SK-N-SH (cell line): ENCODE results near the gene PDPK1.

ENCODE experiments used
- EP300 ChIP-seq, 2 experiments: IDR thresholded peaks; 2 replicates each; pipeline versions ENCODE4 v1.4.0 to v1.6.1; 2012; ENCODE audit warnings: borderline replicate concordance in 1 of 2, low read depth in 1 of 2, low read length in 1 of 2
- GABPA ChIP-seq: IDR thresholded peaks from 2 replicates; pipeline ENCODE4 v1.4.0; 2012; ENCODE audit warnings: low read depth, mild to moderate bottlenecking
- GATA2 ChIP-seq: sonication (generic); formaldehyde crosslinking; IDR thresholded peaks from 2 replicates; pipeline ENCODE4 v1.5.0; 2020; ENCODE audit warnings: mild to moderate bottlenecking, missing genetic modification reagents
- JUND ChIP-seq: IDR thresholded peaks from 2 replicates; pipeline ENCODE4 v1.4.0; 2012
- MXI1 ChIP-seq: IDR thresholded peaks from 2 replicates; pipeline ENCODE4 v1.6.1; 2012; ENCODE audit warnings: mild to moderate bottlenecking, low read depth, low read length, improper control_type of control experiment
- POLR2AphosphoS5 ChIP-seq: IDR thresholded peaks from 2 replicates; pipeline ENCODE4 v1.6.1; 2012; ENCODE audit warnings: low read depth, low read length
- SIN3A ChIP-seq: IDR thresholded peaks from 2 replicates; pipeline ENCODE4 v1.6.1; 2012; ENCODE audit warnings: low read depth, mild to moderate bottlenecking, low read length, moderate library complexity, borderline replicate concordance
- TAF1 ChIP-seq: IDR thresholded peaks from 2 replicates; pipeline ENCODE4 v1.6.1; 2012; ENCODE audit warnings: low read depth, mild to moderate bottlenecking, low read length, moderate library complexity, borderline replicate concordance
- TEAD4 ChIP-seq: IDR thresholded peaks from 2 replicates; pipeline ENCODE4 v1.4.0; 2012; ENCODE audit warnings: mild to moderate bottlenecking, borderline replicate concordance; ENCODE audit not compliant: insufficient read depth
- YY1 ChIP-seq: IDR thresholded peaks from 2 replicates; pipeline ENCODE4 v1.4.0; 2012; ENCODE audit warnings: low read depth, mild to moderate bottlenecking
- TF ChIP-seq, protein P1 (sequence below): fragments of 200-600 bp; sonication (generic); IDR thresholded peaks from 2 replicates; pipeline ENCODE4 v1.6.1; 2017; ENCODE audit warnings: antibody characterized with exemption, mild to moderate bottlenecking, moderate library complexity
- TF ChIP-seq, protein P2 (sequence below): IDR thresholded peaks from 2 replicates; pipeline ENCODE4 v1.4.0; 2012; ENCODE audit warnings: low read depth, borderline replicate concordance
- TF ChIP-seq, protein P3 (sequence below): IDR thresholded peaks from 2 replicates; pipeline ENCODE4 v1.4.0; 2012; ENCODE audit warnings: low read depth, borderline replicate concordance
- TF ChIP-seq, protein P4 (sequence below): IDR thresholded peaks from 2 replicates; pipeline ENCODE4 v1.4.0; 2012; ENCODE audit warnings: low read depth

DNA sequence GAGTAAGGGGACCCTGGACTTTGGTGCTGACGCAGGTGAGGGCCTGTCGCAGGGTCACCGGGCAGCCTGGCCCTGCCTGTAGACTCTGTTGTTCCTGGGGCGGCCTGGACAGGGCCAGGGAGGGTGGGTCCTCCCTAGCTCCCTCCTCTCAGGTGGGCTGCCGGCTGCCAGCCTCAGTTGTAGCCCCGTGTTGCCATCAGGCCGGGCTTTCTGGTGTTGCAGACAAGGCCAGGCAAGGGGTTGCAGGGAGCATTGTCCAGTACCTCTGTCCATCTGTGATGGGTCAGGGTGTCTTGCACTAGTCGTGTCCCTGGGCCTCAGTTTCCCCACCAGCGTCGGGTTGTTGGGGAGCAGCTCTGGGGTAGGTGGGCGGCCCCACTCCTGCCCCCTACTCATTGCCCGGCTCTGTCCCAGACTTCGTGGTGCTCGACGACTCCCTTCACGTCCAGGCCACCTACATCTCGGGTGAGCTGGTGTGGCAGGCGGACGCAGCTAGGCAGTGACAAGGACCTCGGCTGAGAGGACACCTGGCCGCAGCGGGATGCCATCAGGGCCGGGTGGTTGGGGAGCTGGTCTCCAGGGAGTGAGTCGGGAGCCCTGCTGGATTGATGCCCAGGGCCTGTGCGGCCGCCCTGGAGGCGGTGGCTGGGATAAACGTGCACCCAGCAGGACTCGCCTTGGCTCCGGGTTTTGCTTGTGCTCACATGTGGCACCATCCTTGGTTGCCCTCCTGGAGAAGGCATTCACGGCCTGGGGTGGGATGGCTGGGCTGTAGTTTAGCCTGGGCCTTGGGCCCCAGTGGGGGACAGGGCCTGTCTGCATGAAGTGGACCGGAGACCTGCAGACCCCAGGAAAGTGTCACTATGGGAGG is 8.5 kb upstream of the PDPK1 start:
- TF ChIP-seq, protein P1, sequence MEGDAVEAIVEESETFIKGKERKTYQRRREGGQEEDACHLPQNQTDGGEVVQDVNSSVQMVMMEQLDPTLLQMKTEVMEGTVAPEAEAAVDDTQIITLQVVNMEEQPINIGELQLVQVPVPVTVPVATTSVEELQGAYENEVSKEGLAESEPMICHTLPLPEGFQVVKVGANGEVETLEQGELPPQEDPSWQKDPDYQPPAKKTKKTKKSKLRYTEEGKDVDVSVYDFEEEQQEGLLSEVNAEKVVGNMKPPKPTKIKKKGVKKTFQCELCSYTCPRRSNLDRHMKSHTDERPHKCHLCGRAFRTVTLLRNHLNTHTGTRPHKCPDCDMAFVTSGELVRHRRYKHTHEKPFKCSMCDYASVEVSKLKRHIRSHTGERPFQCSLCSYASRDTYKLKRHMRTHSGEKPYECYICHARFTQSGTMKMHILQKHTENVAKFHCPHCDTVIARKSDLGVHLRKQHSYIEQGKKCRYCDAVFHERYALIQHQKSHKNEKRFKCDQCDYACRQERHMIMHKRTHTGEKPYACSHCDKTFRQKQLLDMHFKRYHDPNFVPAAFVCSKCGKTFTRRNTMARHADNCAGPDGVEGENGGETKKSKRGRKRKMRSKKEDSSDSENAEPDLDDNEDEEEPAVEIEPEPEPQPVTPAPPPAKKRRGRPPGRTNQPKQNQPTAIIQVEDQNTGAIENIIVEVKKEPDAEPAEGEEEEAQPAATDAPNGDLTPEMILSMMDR = no peak
- TF ChIP-seq SIN3A (no peak), GATA2 (CRISPR knock-in tag) (no peak), POLR2AphosphoS5 (no peak), GABPA (no peak), TEAD4 (no peak), JUND (no peak), YY1 (no peak), MXI1 (no peak), TAF1 (no peak), EP300 (IDR thresholded peaks at IDR 0.05; ENCODE audit: borderline replicate concordance in 1 of 2, low read depth in 1 of 2, low read length in 1 of 2) (no peak)
- TF ChIP-seq, protein P2, sequence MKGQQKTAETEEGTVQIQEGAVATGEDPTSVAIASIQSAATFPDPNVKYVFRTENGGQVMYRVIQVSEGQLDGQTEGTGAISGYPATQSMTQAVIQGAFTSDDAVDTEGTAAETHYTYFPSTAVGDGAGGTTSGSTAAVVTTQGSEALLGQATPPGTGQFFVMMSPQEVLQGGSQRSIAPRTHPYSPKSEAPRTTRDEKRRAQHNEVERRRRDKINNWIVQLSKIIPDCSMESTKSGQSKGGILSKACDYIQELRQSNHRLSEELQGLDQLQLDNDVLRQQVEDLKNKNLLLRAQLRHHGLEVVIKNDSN = no peak
- TF ChIP-seq, protein P3, sequence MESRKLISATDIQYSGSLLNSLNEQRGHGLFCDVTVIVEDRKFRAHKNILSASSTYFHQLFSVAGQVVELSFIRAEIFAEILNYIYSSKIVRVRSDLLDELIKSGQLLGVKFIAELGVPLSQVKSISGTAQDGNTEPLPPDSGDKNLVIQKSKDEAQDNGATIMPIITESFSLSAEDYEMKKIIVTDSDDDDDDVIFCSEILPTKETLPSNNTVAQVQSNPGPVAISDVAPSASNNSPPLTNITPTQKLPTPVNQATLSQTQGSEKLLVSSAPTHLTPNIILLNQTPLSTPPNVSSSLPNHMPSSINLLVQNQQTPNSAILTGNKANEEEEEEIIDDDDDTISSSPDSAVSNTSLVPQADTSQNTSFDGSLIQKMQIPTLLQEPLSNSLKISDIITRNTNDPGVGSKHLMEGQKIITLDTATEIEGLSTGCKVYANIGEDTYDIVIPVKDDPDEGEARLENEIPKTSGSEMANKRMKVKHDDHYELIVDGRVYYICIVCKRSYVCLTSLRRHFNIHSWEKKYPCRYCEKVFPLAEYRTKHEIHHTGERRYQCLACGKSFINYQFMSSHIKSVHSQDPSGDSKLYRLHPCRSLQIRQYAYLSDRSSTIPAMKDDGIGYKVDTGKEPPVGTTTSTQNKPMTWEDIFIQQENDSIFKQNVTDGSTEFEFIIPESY = no peak
- TF ChIP-seq, protein P4, sequence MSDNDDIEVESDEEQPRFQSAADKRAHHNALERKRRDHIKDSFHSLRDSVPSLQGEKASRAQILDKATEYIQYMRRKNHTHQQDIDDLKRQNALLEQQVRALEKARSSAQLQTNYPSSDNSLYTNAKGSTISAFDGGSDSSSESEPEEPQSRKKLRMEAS = no peak
